Muscle of leg (tissue), 11 donors: ENCODE results near the gene PHKB. TPM values are rescaled to one million over a fixed set of nuclear protein-coding genes. Genes with fewer than 3 reads are reported as not detected.

Source experiments
- DNase-seq: peaks from one replicate; pipeline ENCODE4 v3.0.0; 2013
- H3K27ac ChIP-seq: one replicate; pipeline ENCODE4 v1.5.1; 2013; ENCODE audit warnings: mild to moderate bottlenecking, low read length, control low read depth
- H3K27me3 ChIP-seq: one replicate; pipeline ENCODE4 v1.6.1; 2013; ENCODE audit warnings: low read length; ENCODE audit not compliant: control insufficient read depth, insufficient read depth
- H3K36me3 ChIP-seq: one replicate; pipeline ENCODE4 v1.6.1; 2013; ENCODE audit warnings: low read length; ENCODE audit not compliant: control insufficient read depth, insufficient read depth
- H3K4me1 ChIP-seq: one replicate; pipeline ENCODE4 v1.6.1; 2013; ENCODE audit warnings: low read length; ENCODE audit not compliant: control insufficient read depth, insufficient read depth
- H3K4me3 ChIP-seq: one replicate; pipeline ENCODE4 v1.5.1; 2013; ENCODE audit warnings: low read length, control low read depth
- H3K9me3 ChIP-seq: replicated peaks from 2 replicates; pipeline ENCODE4 v1.6.1; 2013; ENCODE audit warnings: low read depth, low read length; ENCODE audit not compliant: control insufficient read depth
- WGBS: methylation state at CpG from one replicate; pipeline ENCODE4 v1.1.5; 2013; ENCODE audit warnings: missing lambda C conversion rate; ENCODE audit not compliant: insufficient coverage; 5-methylcytosine and 5-hydroxymethylcytosine counted together
- polyA plus RNA-seq, 8 donors: library from polyadenylated mRNA; unstranded; fragments of 120-200 nt; gene quantifications; one replicate each; pipeline versions ENCODE4 v1.2.1 to v1.2.3, GENCODE V29; 2013; ENCODE audit warnings: inconsistent platforms in 1 of 8, low replicate concordance in 1 of 8; ENCODE audit not compliant: insufficient read length in 8 of 8, insufficient read depth in 1 of 8
- total RNA-seq: library from RNA; stranded (reverse); fragments of 120-200 nt; gene quantifications from one replicate; pipeline ENCODE4 v1.2.4, GENCODE V29; 2013

Gene PHKB
- total and polyA plus RNA-seq, 9 donors, result 41.7 to 57.8 (median 51.4) TPM

GRCh38 chr16:47627721-47628120, 166.6 kb downstream of the PHKB start:
- Histone ChIP-seq H3K36me3 (no peaks in the 10 kb centered on the region), H3K4me3 (no peak overlapping the region), H3K9me3 (no peaks in the 10 kb centered on the region), H3K4me1 (no peaks in the 10 kb centered on the region), H3K27me3 (no peaks in the 10 kb centered on the region), H3K27ac (no peak overlapping the region)
- DNase-seq, result peak; percentile 30

DNA sequence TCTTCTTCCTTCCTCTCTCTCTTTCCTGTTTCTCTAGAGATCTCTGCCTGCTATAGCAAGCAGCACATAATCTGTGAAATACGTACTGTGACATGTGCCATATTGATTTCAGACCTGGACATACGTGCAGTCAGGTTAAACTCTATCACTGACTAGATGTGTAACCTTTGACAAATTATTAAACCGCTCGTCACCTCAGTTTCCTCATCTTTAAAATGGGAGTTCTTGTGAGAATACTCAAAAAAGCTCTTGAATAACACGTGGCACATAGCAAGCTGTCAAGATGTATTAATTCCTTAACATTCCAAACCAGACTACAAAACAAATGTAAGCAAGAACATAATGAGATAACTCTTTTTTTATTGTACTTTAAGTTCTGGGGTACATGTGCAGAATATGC, 170.0 kb downstream of the PHKB start:
- no peaks in the 10 kb centered on the region for H3K4me1 ChIP-seq
- no peak overlapping the region for H3K27ac ChIP-seq
- H3K27me3 ChIP-seq, result no peaks in the 10 kb centered on the region
- H3K36me3 ChIP-seq, result no peaks in the 10 kb centered on the region
- WGBS, result 100% methylated on average over 2 of the region's 5 CpGs
- no peaks in the 10 kb centered on the region for H3K9me3 ChIP-seq
- no peak overlapping the region for H3K4me3 ChIP-seq
- no peak for DNase-seq

DNA sequence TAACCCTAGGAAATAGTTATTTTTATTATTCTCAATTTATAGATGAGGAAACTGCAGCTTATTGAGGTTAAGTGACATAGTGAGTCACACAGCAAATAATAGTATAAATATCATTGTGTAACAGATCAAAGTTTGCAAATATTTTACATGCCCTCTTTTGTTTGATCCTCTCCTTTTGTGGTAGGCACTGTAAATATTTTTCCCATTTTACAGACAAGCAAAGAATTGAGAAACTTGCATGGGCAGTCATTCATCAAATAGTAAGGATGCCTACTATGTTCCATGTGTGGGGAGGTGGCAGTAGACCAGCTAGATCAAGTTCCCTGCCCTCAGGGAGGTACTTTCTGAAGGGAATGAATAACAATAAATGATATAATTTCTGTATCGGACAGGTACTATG, 173.0 kb downstream of the PHKB start:
- Histone ChIP-seq H3K4me3 (no peak overlapping the region), H3K27me3 (no peaks in the 10 kb centered on the region), H3K4me1 (no peaks in the 10 kb centered on the region), H3K27ac (no peak overlapping the region), H3K9me3 (no peaks in the 10 kb centered on the region), H3K36me3 (no peaks in the 10 kb centered on the region)
- no peak for DNase-seq
- 100% methylated on average over 1 of the region's 1 CpG for WGBS

GRCh38 chr16:47634727-47635126, 173.6 kb downstream of the PHKB start:
- no peak for DNase-seq
- Histone ChIP-seq H3K27me3 (no peaks in the 10 kb centered on the region), H3K4me3 (no peak overlapping the region), H3K27ac (no peak overlapping the region), H3K4me1 (no peaks in the 10 kb centered on the region), H3K9me3 (no peaks in the 10 kb centered on the region), H3K36me3 (no peaks in the 10 kb centered on the region)

DNA sequence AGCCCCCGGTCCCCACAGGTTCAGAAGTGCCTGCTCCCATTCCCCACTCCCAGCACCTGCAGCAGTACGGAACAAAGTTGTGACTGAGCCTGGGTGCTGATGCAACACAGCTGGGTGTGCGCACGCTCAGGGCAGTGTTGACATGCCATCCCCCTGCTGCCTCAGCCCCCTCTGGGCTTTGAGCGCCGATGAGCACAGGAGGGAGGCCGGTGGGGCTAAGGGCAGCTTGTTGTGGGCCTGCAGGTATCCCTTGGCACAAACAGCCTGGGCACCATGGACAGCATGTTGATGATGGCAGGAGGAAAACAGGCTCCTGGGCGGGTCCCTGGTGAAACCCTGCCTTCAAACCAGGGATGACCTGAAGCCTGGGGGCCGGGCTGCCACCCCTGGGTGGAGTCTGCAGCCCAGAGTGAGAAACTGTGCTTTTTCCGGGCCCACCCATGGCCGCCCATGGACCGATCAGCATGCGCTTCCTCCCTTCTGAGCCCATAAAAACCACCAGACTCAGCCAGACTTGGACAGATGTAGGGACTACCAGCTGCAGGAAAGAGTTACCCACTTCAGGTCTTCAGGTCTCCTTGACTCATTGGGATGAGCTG, 175.5 kb downstream of the PHKB start:
- no peak overlapping the region for H3K27ac ChIP-seq
- 90% methylated on average over 13 of the region's 13 CpGs for WGBS
- no peaks in the 10 kb centered on the region for H3K4me1 ChIP-seq
- H3K9me3 ChIP-seq, result no peaks in the 10 kb centered on the region
- H3K27me3 ChIP-seq, result no peaks in the 10 kb centered on the region
- DNase-seq, result no peak
- no peak overlapping the region for H3K4me3 ChIP-seq
- no peaks in the 10 kb centered on the region for H3K36me3 ChIP-seq

GRCh38 chr16:47638175-47638574, 177.0 kb downstream of the PHKB start:
- H3K36me3 ChIP-seq, result no peaks in the 10 kb centered on the region

DNA sequence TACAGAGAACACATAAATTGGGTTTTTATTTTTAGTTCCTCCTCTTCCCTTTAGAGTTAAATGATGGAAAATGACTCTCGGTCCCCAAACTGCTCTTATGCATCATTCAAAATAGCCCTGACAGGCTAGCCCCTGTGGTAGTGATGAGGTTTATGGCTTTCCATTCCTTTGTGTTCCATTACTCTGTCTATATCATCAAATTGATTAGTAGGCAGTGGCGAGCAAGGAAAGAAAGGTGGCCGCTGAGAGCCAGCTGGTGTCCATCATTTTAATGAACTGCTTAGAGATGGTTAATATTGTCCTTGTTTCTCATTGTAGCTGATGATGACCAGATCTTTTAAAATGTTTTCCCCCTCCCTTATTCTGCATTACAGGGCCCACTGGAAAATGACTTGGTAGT, 179.5 kb downstream of the PHKB start:
- Histone ChIP-seq H3K27me3 (no peaks in the 10 kb centered on the region), H3K4me1 (no peaks in the 10 kb centered on the region), H3K27ac (no peak overlapping the region), H3K9me3 (no peaks in the 10 kb centered on the region), H3K36me3 (no peaks in the 10 kb centered on the region), H3K4me3 (no peak overlapping the region)
- WGBS, result no CpG with 5 or more reads among the region's 3 CpGs
- no peak for DNase-seq

More at GRCh38 chr16:47638175-47638574, 177.0 kb downstream of the PHKB start:
- Histone ChIP-seq H3K4me1 (no peaks in the 10 kb centered on the region), H3K9me3 (no peaks in the 10 kb centered on the region), H3K27me3 (no peaks in the 10 kb centered on the region), H3K4me3 (no peak overlapping the region), H3K27ac (no peak overlapping the region)
- no peak for DNase-seq
- no CpG with 5 or more reads among the region's 1 CpG for WGBS

DNA sequence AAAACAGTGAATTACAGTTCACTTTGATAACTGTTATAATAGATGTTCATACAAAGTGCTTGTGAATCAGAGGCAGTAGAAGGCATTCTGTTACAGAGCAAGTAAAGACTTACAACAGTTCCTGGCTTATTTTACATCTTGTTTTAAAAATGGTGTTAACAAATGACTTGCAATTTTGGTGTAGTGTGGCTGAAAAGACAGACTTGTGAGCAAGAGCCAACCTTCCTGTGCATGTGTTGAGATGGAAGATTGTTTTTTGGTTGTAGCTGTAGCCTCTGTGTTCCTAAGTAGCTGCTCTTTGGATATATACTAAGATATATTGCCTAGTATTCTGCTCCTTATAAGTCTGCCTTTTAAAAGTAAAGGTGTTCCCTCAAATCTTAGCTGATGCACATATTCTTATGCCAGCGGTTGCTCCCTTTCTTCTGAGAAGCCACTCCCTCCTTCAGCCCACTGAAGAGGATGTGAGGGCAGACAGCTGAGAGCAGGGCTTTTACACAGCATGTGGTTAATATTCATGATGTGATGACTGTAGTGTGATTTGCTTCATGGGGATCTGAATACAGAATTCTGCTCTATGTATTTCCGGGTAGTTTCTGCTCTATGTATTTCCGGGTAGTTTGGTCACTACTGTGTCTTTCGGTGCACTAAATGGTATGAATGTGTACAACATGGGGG, 182.3 kb downstream of the PHKB start:
- no peak overlapping the region for H3K27ac ChIP-seq
- no peak overlapping the region for H3K4me3 ChIP-seq
- no peaks in the 10 kb centered on the region for H3K4me1 ChIP-seq
- no peaks in the 10 kb centered on the region for H3K9me3 ChIP-seq
- DNase-seq, result no peak
- 90% methylated on average over 2 of the region's 4 CpGs for WGBS
- no peaks in the 10 kb centered on the region for H3K36me3 ChIP-seq
- no peaks in the 10 kb centered on the region for H3K27me3 ChIP-seq

GRCh38 chr16:47644166-47644565, 183.0 kb downstream of the PHKB start:
- H3K9me3 ChIP-seq, result no peaks in the 10 kb centered on the region
- H3K27me3 ChIP-seq, result no peaks in the 10 kb centered on the region
- H3K4me1 ChIP-seq, result no peaks in the 10 kb centered on the region
- WGBS, result no CpG with 5 or more reads among the region's 2 CpGs
- no peaks in the 10 kb centered on the region for H3K36me3 ChIP-seq
- H3K27ac ChIP-seq, result no peak overlapping the region
- DNase-seq, result peak; percentile 23
- H3K4me3 ChIP-seq, result no peak overlapping the region

GRCh38 chr16:47644661-47645060, 183.5 kb downstream of the PHKB start:
- no peak for DNase-seq
- Histone ChIP-seq H3K27me3 (no peaks in the 10 kb centered on the region), H3K4me3 (no peak overlapping the region), H3K36me3 (no peaks in the 10 kb centered on the region), H3K9me3 (no peaks in the 10 kb centered on the region), H3K27ac (no peak overlapping the region), H3K4me1 (no peaks in the 10 kb centered on the region)

DNA sequence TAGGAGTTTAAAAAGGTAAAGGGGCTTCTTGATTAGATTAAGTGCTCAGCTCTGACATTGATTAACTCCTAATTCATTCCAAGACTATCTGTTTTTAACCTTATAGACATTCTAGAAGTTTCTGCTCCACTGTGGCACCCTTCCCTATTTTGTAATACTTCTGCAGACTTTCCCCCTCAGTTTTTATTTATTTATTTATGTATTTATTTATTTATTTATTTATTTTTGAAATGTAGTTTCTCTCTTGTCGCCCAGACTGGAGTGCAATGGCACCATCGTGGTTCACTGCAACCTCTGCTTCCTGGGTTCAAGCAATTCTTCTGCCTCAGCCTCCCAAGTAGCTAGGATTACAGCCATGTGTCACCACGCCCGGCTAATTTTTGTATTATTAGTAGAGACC, 185.8 kb downstream of the PHKB start:
- 100% methylated on average over 2 of the region's 4 CpGs for WGBS
- DNase-seq, result no peak
- Histone ChIP-seq H3K27me3 (no peaks in the 10 kb centered on the region), H3K27ac (no peak overlapping the region), H3K4me3 (no peak overlapping the region), H3K4me1 (no peaks in the 10 kb centered on the region), H3K36me3 (no peaks in the 10 kb centered on the region), H3K9me3 (no peaks in the 10 kb centered on the region)
